Fibroblast of the aortic adventitia (primary cell): ENCODE measurements around the gene WNT6. TPM values are rescaled to one million over a fixed set of nuclear protein-coding genes. Genes with fewer than 3 reads are reported as not detected.

ENCODE experiments used
- DNase-seq: peaks from one replicate; pipeline ENCODE4 v3.0.0-alpha.2; 2010; ENCODE audit warnings: low read depth
- H3K4me3 ChIP-seq: 2 replicates; pipeline ENCODE4 v1.5.1; 2011; ENCODE audit warnings: low read depth, mild to moderate bottlenecking, control low read depth, low read length, moderate library complexity
- CTCF ChIP-seq: IDR thresholded peaks from 2 replicates; pipeline ENCODE4 v1.5.1; 2011; ENCODE audit warnings: mild to moderate bottlenecking, low read length, control low read depth, inconsistent platforms; ENCODE audit not compliant: insufficient read depth
- total RNA-seq: library from RNA; depleted of rRNA; stranded (reverse); fragments of >200 nt; gene quantifications from 2 replicates; pipeline ENCODE4 v1.2.3, GENCODE V29; 2012; ENCODE audit warnings: low replicate concordance

WNT6 gene
- not detected in 2 replicates for total RNA-seq

- TF ChIP-seq CTCF, result no peak
- DNase-seq, result no peak
- H3K4me3 ChIP-seq, result no peak within 1 kb of the TSS
Observed at GRCh38 chr2:218859556-218859987, at the start of gene WNT6. Gene WNT6 (plus strand): TSS chr2:218859805. CDS start chr2:218860038, 233 bp downstream.

- DNase-seq, result no peak
- no peak for TF ChIP-seq CTCF
- H3K4me3 ChIP-seq, result no peak overlapping the region
Observed at GRCh38 chr2:218810256-218810655, 49.3 kb upstream of the WNT6 start.

GRCh38 chr2:218811382-218811781 is 48.2 kb upstream of the WNT6 start:
- DNase-seq, result no peak
- no peak overlapping the region for H3K4me3 ChIP-seq
- no peak for TF ChIP-seq CTCF

- no peak overlapping the region for H3K4me3 ChIP-seq
- TF ChIP-seq CTCF, result no peak
- no peak for DNase-seq
Observed at GRCh38 chr2:218812096-218812815, 47.3 kb upstream of the WNT6 start.

- H3K4me3 ChIP-seq, result no peak overlapping the region
- no peak for DNase-seq
- TF ChIP-seq CTCF, result no peak
Observed at GRCh38 chr2:218812861-218813260, 46.7 kb upstream of the WNT6 start.

- TF ChIP-seq CTCF, result no peak
- no peak for DNase-seq
- no peak overlapping the region for H3K4me3 ChIP-seq
Observed at GRCh38 chr2:218813771-218814460, 45.7 kb upstream of the WNT6 start.
